MV-4-11 (cell line): ENCODE measurements around the gene IGF1R.
A peak's percentile ranks its signal among the peaks of the same experiment; 100 is the strongest.

Source experiments
- DNase-seq: peaks from one replicate; lab custom pipeline; 2025; lab: John Stamatoyannopoulos, UW

IGF1R gene

GRCh38 chr15:98746375-98747155 is 98.2 kb downstream of the IGF1R start:
- no peak for DNase-seq

- no peak for DNase-seq
Measured at GRCh38 chr15:98751767-98752166, 103.4 kb downstream of the IGF1R start.

GRCh38 chr15:98753726-98754656 is 105.7 kb downstream of the IGF1R start:
- peak; percentile 40 for DNase-seq

GRCh38 chr15:98754657-98755022 is 106.3 kb downstream of the IGF1R start:
- no peak for DNase-seq

GRCh38 chr15:98755138-98755537 is 106.8 kb downstream of the IGF1R start:
- no peak for DNase-seq

- no peak for DNase-seq
Measured at GRCh38 chr15:98755781-98756180, 107.4 kb downstream of the IGF1R start.

- no peak for DNase-seq
Measured at GRCh38 chr15:98758224-98758623, 109.9 kb downstream of the IGF1R start.

- DNase-seq, result no peak
Measured at GRCh38 chr15:98759277-98759676, 110.9 kb downstream of the IGF1R start.

GRCh38 chr15:98760112-98760826 is 111.9 kb downstream of the IGF1R start:
- DNase-seq, result no peak

GRCh38 chr15:98760975-98761374 is 112.6 kb downstream of the IGF1R start:
- no peak for DNase-seq

- DNase-seq, result no peak
Measured at GRCh38 chr15:98763179-98763578, 114.8 kb downstream of the IGF1R start.

- DNase-seq, result no peak
Measured at GRCh38 chr15:98764291-98764690, 116.0 kb downstream of the IGF1R start.

- DNase-seq, result no peak
Measured at GRCh38 chr15:98765610-98766009, 117.3 kb downstream of the IGF1R start.

GRCh38 chr15:98767692-98768091 is 119.4 kb downstream of the IGF1R start:
- no peak for DNase-seq

GRCh38 chr15:98769867-98770266 is 121.5 kb downstream of the IGF1R start:
- DNase-seq, result no peak

GRCh38 chr15:98770984-98771383 is 122.6 kb downstream of the IGF1R start:
- DNase-seq, result no peak

- DNase-seq, result no peak
Measured at GRCh38 chr15:98771541-98771940, 123.2 kb downstream of the IGF1R start.

GRCh38 chr15:98772895-98773294 is 124.6 kb downstream of the IGF1R start:
- no peak for DNase-seq

- no peak for DNase-seq
Measured at GRCh38 chr15:98773616-98774015, 125.3 kb downstream of the IGF1R start.

- DNase-seq, result no peak
Measured at GRCh38 chr15:98774756-98775497, 126.6 kb downstream of the IGF1R start.

- no peak for DNase-seq
Measured at GRCh38 chr15:98775498-98776230, 127.3 kb downstream of the IGF1R start.
